ENCODE results near the gene MGST3.

The MGST3 gene

GRCh38 chr1:165645654-165646366 is 14.8 kb downstream of the MGST3 start:
- no peak overlapping the region for H3K27ac ChIP-seq (ENCODE audit: low read length)
- ATAC-seq (ENCODE audit: insufficient read depth, low read depth): no peak
- no peak overlapping the region for H3K4me2 ChIP-seq (ENCODE audit: insufficient read depth, low read length)
- DNase-seq: no peak
- H4K20me1 ChIP-seq (ENCODE audit: insufficient read depth, low read length): peaks cover 9% of the 10 kb centered on the region; the same call in 1 of the 2 replicates
- H3K9ac ChIP-seq (ENCODE audit: low read depth, low read length): no peak overlapping the region
- H2AFZ ChIP-seq (ENCODE audit: low read depth, low read length): no peak overlapping the region
- H3K9me3 ChIP-seq (ENCODE audit: insufficient read depth, low read length, severe bottlenecking): no peaks in the 10 kb centered on the region
- H3K27me3 ChIP-seq (ENCODE audit: insufficient read depth, low read length, poor library complexity): no peaks in the 10 kb centered on the region
- H3K4me3 ChIP-seq (ENCODE audit: low read depth in 1 of 2, low read length in 2 of 2): no peak overlapping the region
- no peaks in the 10 kb centered on the region for H3K4me1 ChIP-seq (ENCODE audit: insufficient read depth, low read length)
- no peak for TF ChIP-seq EZH2 (IDR thresholded peaks at IDR 0.05; ENCODE audit: borderline replicate concordance, low read depth, low read length, severe bottlenecking)
- no peak for TF ChIP-seq CTCF (IDR thresholded peaks at IDR 0.05; ENCODE audit: borderline replicate concordance, extremely low read depth, low read length, poor library complexity, severe bottlenecking)
- 0 out of 2 replicates have a peak, but pooled peaks cover under 1% of the 10 kb centered on the region for H3K36me3 ChIP-seq (ENCODE audit: insufficient read depth, low read length)
- no peaks in the 10 kb centered on the region for H3K79me2 ChIP-seq (ENCODE audit: insufficient read depth, low read length)

GRCh38 chr1:165647517-165647916 is 16.5 kb downstream of the MGST3 start:
- Histone ChIP-seq H4K20me1 (ENCODE audit: insufficient read depth, low read length) (peaks cover 5% of the 10 kb centered on the region; the same call in 1 of the 2 replicates), H3K27me3 (ENCODE audit: insufficient read depth, low read length, poor library complexity) (no peaks in the 10 kb centered on the region), H3K9ac (ENCODE audit: low read depth, low read length) (no peak overlapping the region), H3K27ac (ENCODE audit: low read length) (no peak overlapping the region), H3K4me2 (ENCODE audit: insufficient read depth, low read length) (no peak overlapping the region), H3K36me3 (ENCODE audit: insufficient read depth, low read length) (peaks cover 8% of the 10 kb centered on the region; the same call in 1 of the 2 replicates), H3K79me2 (ENCODE audit: insufficient read depth, low read length) (no peaks in the 10 kb centered on the region), H3K9me3 (ENCODE audit: insufficient read depth, low read length, severe bottlenecking) (no peaks in the 10 kb centered on the region), H2AFZ (ENCODE audit: low read depth, low read length) (no peak overlapping the region), H3K4me1 (ENCODE audit: insufficient read depth, low read length) (no peaks in the 10 kb centered on the region), H3K4me3 (ENCODE audit: low read depth in 1 of 2, low read length in 2 of 2) (no peak overlapping the region)
- no peak for TF ChIP-seq CTCF (IDR thresholded peaks at IDR 0.05; ENCODE audit: borderline replicate concordance, extremely low read depth, low read length, poor library complexity, severe bottlenecking)
- no peak for TF ChIP-seq EZH2 (IDR thresholded peaks at IDR 0.05; ENCODE audit: borderline replicate concordance, low read depth, low read length, severe bottlenecking)
- ATAC-seq (ENCODE audit: insufficient read depth, low read depth) (no peak), DNase-seq (no peak)

- no peak for DNase-seq
- Histone ChIP-seq H3K9me3 (ENCODE audit: insufficient read depth, low read length, severe bottlenecking) (no peaks in the 10 kb centered on the region), H3K36me3 (ENCODE audit: insufficient read depth, low read length) (peaks cover 8% of the 10 kb centered on the region; the same call in 1 of the 2 replicates), H3K9ac (ENCODE audit: low read depth, low read length) (no peak overlapping the region), H4K20me1 (ENCODE audit: insufficient read depth, low read length) (peaks cover 5% of the 10 kb centered on the region; the same call in 1 of the 2 replicates), H2AFZ (ENCODE audit: low read depth, low read length) (no peak overlapping the region), H3K4me2 (ENCODE audit: insufficient read depth, low read length) (no peak overlapping the region), H3K79me2 (ENCODE audit: insufficient read depth, low read length) (no peaks in the 10 kb centered on the region), H3K27ac (ENCODE audit: low read length) (no peak overlapping the region), H3K4me3 (ENCODE audit: low read depth in 1 of 2, low read length in 2 of 2) (no peak overlapping the region), H3K4me1 (ENCODE audit: insufficient read depth, low read length) (no peaks in the 10 kb centered on the region), H3K27me3 (ENCODE audit: insufficient read depth, low read length, poor library complexity) (no peaks in the 10 kb centered on the region)
- no peak for TF ChIP-seq CTCF (IDR thresholded peaks at IDR 0.05; ENCODE audit: borderline replicate concordance, extremely low read depth, low read length, poor library complexity, severe bottlenecking)
- ATAC-seq (ENCODE audit: insufficient read depth, low read depth): no peak
These were observed 16.9 kb downstream of the MGST3 start for GRCh38 chr1:165647970-165648369.

Data from DND-41 (cell line).